ENCODE measurements around the gene F2RL3. TPM values are rescaled to one million over a fixed set of nuclear protein-coding genes. Genes with fewer than 3 reads are reported as not detected.

Gene F2RL3
- total and polyA plus RNA-seq, 5 donors from 2014 or later = 0.10 TPM; not detected in 4

- DNase-seq = peak; percentile 31 to 85 (median 52)
- Mint-ChIP-seq H3K27ac (no peak overlapping the region), H3K27me3 (peaks cover 52% of the 10 kb centered on the region), H3K36me3 (no peaks in the 10 kb centered on the region), H3K4me1 (peaks cover 0 to 38% (median 9%) of the 10 kb centered on the region in 4 donors), H3K4me3 (peak overlapping the region in 2 of 4 donors; percentile 32 to 57), H3K9me3 (peaks cover 0 to 2% (median 0%) of the 10 kb centered on the region in 7 donors)
- Histone ChIP-seq H3K36me3 (ENCODE audit: control insufficient read depth, insufficient read depth, low read length) (no peaks in the 10 kb centered on the region), H3K27ac (ENCODE audit: insufficient read depth, low read length, poor library complexity, severe bottlenecking) (no peak overlapping the region), H3K9me3 (ENCODE audit: control insufficient read depth in 2 of 2, low read length in 2 of 2) (no peaks in the 10 kb centered on the region), H3K4me1 (ENCODE audit: control insufficient read depth, insufficient read depth, low read length, poor library complexity, severe bottlenecking) (peaks cover 29% of the 10 kb centered on the region), H3K4me3 (ENCODE audit: low read depth, low read length) (no peak overlapping the region), H3K27me3 (ENCODE audit: control insufficient read depth, insufficient read depth, low read length) (peaks cover 4% of the 10 kb centered on the region)
- ATAC-seq (ENCODE audit: low read depth in 2 of 2) = peak; percentile 58 to 66
These were observed 8.4 kb downstream of the F2RL3 start for GRCh38 chr19:16897029-16897855.

GRCh38 chr19:16897856-16898161 is 9.0 kb downstream of the F2RL3 start:
- Histone ChIP-seq H3K27ac (ENCODE audit: insufficient read depth, low read length, poor library complexity, severe bottlenecking) (no peak overlapping the region), H3K4me1 (ENCODE audit: control insufficient read depth, insufficient read depth, low read length, poor library complexity, severe bottlenecking) (peaks cover 29% of the 10 kb centered on the region), H3K36me3 (ENCODE audit: control insufficient read depth, insufficient read depth, low read length) (no peaks in the 10 kb centered on the region), H3K27me3 (ENCODE audit: control insufficient read depth, insufficient read depth, low read length) (peaks cover 4% of the 10 kb centered on the region), H3K4me3 (ENCODE audit: low read depth, low read length) (no peak overlapping the region), H3K9me3 (ENCODE audit: control insufficient read depth in 2 of 2, low read length in 2 of 2) (no peaks in the 10 kb centered on the region)
- Mint-ChIP-seq H3K9me3 (peaks cover 0 to 2% (median 0%) of the 10 kb centered on the region in 7 donors), H3K36me3 (no peaks in the 10 kb centered on the region), H3K27me3 (peaks cover 46% of the 10 kb centered on the region), H3K27ac (no peak overlapping the region), H3K4me1 (peaks cover 0 to 35% (median 9%) of the 10 kb centered on the region in 4 donors), H3K4me3 (peak overlapping the region in 3 of 4 donors; percentile 48 to 84 (median 76))
- DNase-seq (peak in 1 of 3 donors; percentile 24), ATAC-seq (ENCODE audit: low read depth in 2 of 2) (no peak)

GRCh38 chr19:16898361-16899015 is 9.7 kb downstream of the F2RL3 start:
- Histone ChIP-seq H3K27me3 (ENCODE audit: control insufficient read depth, insufficient read depth, low read length) (peaks cover 4% of the 10 kb centered on the region), H3K36me3 (ENCODE audit: control insufficient read depth, insufficient read depth, low read length) (no peaks in the 10 kb centered on the region), H3K4me1 (ENCODE audit: control insufficient read depth, insufficient read depth, low read length, poor library complexity, severe bottlenecking) (peaks cover 27% of the 10 kb centered on the region), H3K27ac (ENCODE audit: insufficient read depth, low read length, poor library complexity, severe bottlenecking) (no peak overlapping the region), H3K4me3 (ENCODE audit: low read depth, low read length) (no peak overlapping the region), H3K9me3 (ENCODE audit: control insufficient read depth in 2 of 2, low read length in 2 of 2) (no peaks in the 10 kb centered on the region)
- Mint-ChIP-seq H3K9me3 (peaks cover 0 to 2% (median 0%) of the 10 kb centered on the region in 7 donors), H3K27me3 (peaks cover 40% of the 10 kb centered on the region), H3K27ac (peak overlapping the region in 1 of 3 donors; percentile 6), H3K4me1 (peaks cover 0 to 31% (median 9%) of the 10 kb centered on the region in 4 donors), H3K4me3 (peak overlapping the region; percentile 69 to 86 (median 80)), H3K36me3 (no peaks in the 10 kb centered on the region)
- no peak for DNase-seq
- ATAC-seq (ENCODE audit: low read depth in 2 of 2) = no peak

- Histone ChIP-seq H3K27me3 (ENCODE audit: control insufficient read depth, insufficient read depth, low read length) (peaks cover 4% of the 10 kb centered on the region), H3K36me3 (ENCODE audit: control insufficient read depth, insufficient read depth, low read length) (no peaks in the 10 kb centered on the region), H3K4me1 (ENCODE audit: control insufficient read depth, insufficient read depth, low read length, poor library complexity, severe bottlenecking) (peaks cover 24% of the 10 kb centered on the region), H3K9me3 (ENCODE audit: control insufficient read depth in 2 of 2, low read length in 2 of 2) (no peaks in the 10 kb centered on the region), H3K4me3 (ENCODE audit: low read depth, low read length) (no peak overlapping the region), H3K27ac (ENCODE audit: insufficient read depth, low read length, poor library complexity, severe bottlenecking) (no peak overlapping the region)
- DNase-seq (peak in 1 of 3 donors; percentile 58), ATAC-seq (ENCODE audit: low read depth in 2 of 2) (no peak)
- no peaks in the 10 kb centered on the region for H3K36me3 Mint-ChIP-seq
- peaks cover 34% of the 10 kb centered on the region for H3K27me3 Mint-ChIP-seq
- H3K9me3 Mint-ChIP-seq = peaks cover 0 to 2% (median 0%) of the 10 kb centered on the region in 7 donors
- no peak overlapping the region for H3K27ac Mint-ChIP-seq
- peaks cover 0 to 23% (median 9%) of the 10 kb centered on the region in 4 donors for H3K4me1 Mint-ChIP-seq
- H3K4me3 Mint-ChIP-seq = peak overlapping the region in 1 of 4 donors; percentile 41
These were observed 10.8 kb downstream of the F2RL3 start for GRCh38 chr19:16899566-16900075.

- peaks cover 0 to 19% (median 5%) of the 10 kb centered on the region in 4 donors for H3K4me1 Mint-ChIP-seq
- Histone ChIP-seq H3K27me3 (ENCODE audit: control insufficient read depth, insufficient read depth, low read length) (no peaks in the 10 kb centered on the region), H3K36me3 (ENCODE audit: control insufficient read depth, insufficient read depth, low read length) (no peaks in the 10 kb centered on the region), H3K4me3 (ENCODE audit: low read depth, low read length) (no peak overlapping the region), H3K4me1 (ENCODE audit: control insufficient read depth, insufficient read depth, low read length, poor library complexity, severe bottlenecking) (peaks cover 16% of the 10 kb centered on the region), H3K9me3 (ENCODE audit: control insufficient read depth in 2 of 2, low read length in 2 of 2) (no peaks in the 10 kb centered on the region), H3K27ac (ENCODE audit: insufficient read depth, low read length, poor library complexity, severe bottlenecking) (no peak overlapping the region)
- no peaks in the 10 kb centered on the region for H3K36me3 Mint-ChIP-seq
- peaks cover 19% of the 10 kb centered on the region for H3K27me3 Mint-ChIP-seq
- ATAC-seq (ENCODE audit: low read depth in 2 of 2) (no peak), DNase-seq (no peak)
- peaks cover 0 to 2% (median 0%) of the 10 kb centered on the region in 7 donors for H3K9me3 Mint-ChIP-seq
- H3K4me3 Mint-ChIP-seq = peak overlapping the region in 1 of 4 donors; percentile 44
- H3K27ac Mint-ChIP-seq = no peak overlapping the region
These were observed 12.8 kb downstream of the F2RL3 start for GRCh38 chr19:16901491-16902175.

GRCh38 chr19:16902545-16902944 is 13.7 kb downstream of the F2RL3 start:
- Mint-ChIP-seq H3K4me3 (no peak overlapping the region), H3K36me3 (no peaks in the 10 kb centered on the region), H3K27me3 (peaks cover 15% of the 10 kb centered on the region), H3K27ac (peak overlapping the region in 1 of 3 donors; percentile 36), H3K4me1 (peaks cover 0 to 19% (median 5%) of the 10 kb centered on the region in 4 donors), H3K9me3 (peaks cover 0 to 2% (median 0%) of the 10 kb centered on the region in 7 donors)
- Histone ChIP-seq H3K27ac (ENCODE audit: insufficient read depth, low read length, poor library complexity, severe bottlenecking) (no peak overlapping the region), H3K9me3 (ENCODE audit: control insufficient read depth in 2 of 2, low read length in 2 of 2) (no peaks in the 10 kb centered on the region), H3K4me3 (ENCODE audit: low read depth, low read length) (no peak overlapping the region), H3K27me3 (ENCODE audit: control insufficient read depth, insufficient read depth, low read length) (no peaks in the 10 kb centered on the region), H3K36me3 (ENCODE audit: control insufficient read depth, insufficient read depth, low read length) (no peaks in the 10 kb centered on the region), H3K4me1 (ENCODE audit: control insufficient read depth, insufficient read depth, low read length, poor library complexity, severe bottlenecking) (peaks cover 9% of the 10 kb centered on the region)
- ATAC-seq (ENCODE audit: low read depth in 2 of 2) (no peak), DNase-seq (no peak)

GRCh38 chr19:16903347-16903746 is 14.5 kb downstream of the F2RL3 start:
- no peak for DNase-seq
- Mint-ChIP-seq H3K27ac (no peak overlapping the region), H3K4me3 (no peak overlapping the region), H3K4me1 (peaks cover 0 to 15% (median 4%) of the 10 kb centered on the region in 4 donors), H3K27me3 (peaks cover 9% of the 10 kb centered on the region), H3K9me3 (peaks cover 0 to 2% (median 0%) of the 10 kb centered on the region in 7 donors), H3K36me3 (no peaks in the 10 kb centered on the region)
- H3K36me3 ChIP-seq (ENCODE audit: control insufficient read depth, insufficient read depth, low read length) = no peaks in the 10 kb centered on the region
- no peak for ATAC-seq (ENCODE audit: low read depth in 2 of 2)
- H3K9me3 ChIP-seq (ENCODE audit: control insufficient read depth in 2 of 2, low read length in 2 of 2) = no peaks in the 10 kb centered on the region
- H3K27ac ChIP-seq (ENCODE audit: insufficient read depth, low read length, poor library complexity, severe bottlenecking) = no peak overlapping the region
- H3K27me3 ChIP-seq (ENCODE audit: control insufficient read depth, insufficient read depth, low read length) = no peaks in the 10 kb centered on the region
- H3K4me3 ChIP-seq (ENCODE audit: low read depth, low read length) = no peak overlapping the region
- peaks cover 6% of the 10 kb centered on the region for H3K4me1 ChIP-seq (ENCODE audit: control insufficient read depth, insufficient read depth, low read length, poor library complexity, severe bottlenecking)

Measured in CD4-positive, CD25-positive, alpha-beta regulatory T cell (primary cell).